ENCODE measurements around the gene MRRF.

DNA sequence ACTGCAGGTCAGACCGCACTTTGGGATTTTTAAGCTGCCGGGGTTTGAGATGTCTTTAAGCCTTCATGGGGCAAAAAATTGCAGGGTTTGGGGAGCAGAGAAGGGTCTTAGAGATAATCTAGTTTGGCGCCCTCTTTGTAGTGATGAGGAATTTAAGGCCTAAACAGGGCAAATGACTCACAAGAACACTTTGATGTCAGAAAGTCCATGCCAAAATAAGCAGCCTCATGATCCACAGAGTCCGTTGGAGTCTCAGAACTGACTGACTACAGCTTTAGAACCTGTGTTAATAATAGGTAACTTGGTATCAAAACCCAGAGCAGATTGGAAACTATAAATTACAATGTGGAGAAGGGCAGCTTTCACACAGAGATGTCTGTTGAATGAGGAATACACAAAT is 70.2 kb downstream of the MRRF start:
- no peak for TF ChIP-seq EZH2 (IDR thresholded peaks at IDR 0.05; ENCODE audit: insufficient read depth, poor library complexity, severe bottlenecking)
- no peak for TF ChIP-seq EZH2phosphoT487 (IDR thresholded peaks at IDR 0.05; ENCODE audit: insufficient read depth, low read depth)
